ENCODE results near the gene TBC1D3L.
"Not testable (repeated sequence)": the region's sequence is repeated elsewhere in the genome, so short reads cannot be mapped to it uniquely, and the experiment has no call there.

TBC1D3L gene

DNA sequence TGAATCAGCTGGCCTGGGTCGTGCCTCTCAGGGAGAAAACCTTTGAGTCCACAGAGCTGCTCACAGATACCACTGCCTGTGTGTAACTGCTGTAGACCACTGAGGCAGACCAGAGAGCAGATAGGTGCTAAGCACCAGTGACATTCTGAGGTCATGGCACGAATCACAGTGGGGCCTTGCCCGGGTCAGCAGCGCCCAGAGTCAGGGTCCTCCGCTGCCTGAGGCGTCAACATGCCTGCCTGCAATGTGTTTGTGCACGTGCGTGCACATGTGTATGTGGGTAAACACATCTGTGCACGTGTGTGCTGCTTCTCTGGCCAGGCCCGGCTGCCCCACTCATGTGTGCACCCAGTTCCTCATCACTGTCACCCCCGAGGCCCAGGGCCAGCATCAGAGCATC is at the start of gene TBC1D3L:
TBC1D3L (minus strand) TSS at position 101 of the 400 bp plus-strand sequence. CDS start 1,540 bp downstream, outside the sequence.
- DNase-seq: not testable (repeated sequence)

DNA sequence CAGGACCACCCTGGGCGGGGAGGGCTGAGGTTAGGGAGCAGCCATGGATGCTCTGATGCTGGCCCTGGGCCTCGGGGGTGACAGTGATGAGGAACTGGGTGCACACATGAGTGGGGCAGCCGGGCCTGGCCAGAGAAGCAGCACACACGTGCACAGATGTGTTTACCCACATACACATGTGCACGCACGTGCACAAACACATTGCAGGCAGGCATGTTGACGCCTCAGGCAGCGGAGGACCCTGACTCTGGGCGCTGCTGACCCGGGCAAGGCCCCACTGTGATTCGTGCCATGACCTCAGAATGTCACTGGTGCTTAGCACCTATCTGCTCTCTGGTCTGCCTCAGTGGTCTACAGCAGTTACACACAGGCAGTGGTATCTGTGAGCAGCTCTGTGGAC is 14.8 kb upstream of the TBC1D3L start, which contains the start of gene TBC1D3D:
TBC1D3D (plus strand) TSS at position 301 of the 400 bp plus-strand sequence. CDS start 1,585 bp downstream, outside the sequence.
- not testable (repeated sequence) for DNase-seq

Data from femur (tissue), 1 donor.